HCT116 (cell line): ENCODE data around the gene FLRT1.

Experiments used
- EZH2phosphoT487 ChIP-seq: fragments of 200-600 bp; IDR thresholded peaks from 2 replicates; pipeline ENCODE4 v1.6.1; 2018; ENCODE audit warnings: antibody characterized with exemption, borderline replicate concordance
- POLR2A ChIP-seq: IDR thresholded peaks from 2 replicates; pipeline ENCODE4 v1.7.0; 2011; ENCODE audit warnings: borderline replicate concordance; ENCODE audit not compliant: insufficient read depth, insufficient read length; ENCODE audit errors: extremely low read depth
- POLR2AphosphoS5 ChIP-seq: IDR thresholded peaks from 2 replicates; pipeline ENCODE4 v1.6.1; 2011; ENCODE audit warnings: mild to moderate bottlenecking, low read depth, low read length, moderate library complexity
- RAD21 ChIP-seq: IDR thresholded peaks from 2 replicates; pipeline ENCODE4 v1.6.1; 2012; ENCODE audit warnings: low read depth, mild to moderate bottlenecking
- TCF7L2 ChIP-seq: IDR thresholded peaks from 2 replicates; pipeline ENCODE4 v1.7.0; 2011; ENCODE audit warnings: borderline replicate concordance, inconsistent platforms; ENCODE audit not compliant: insufficient read depth, insufficient read length; ENCODE audit errors: extremely low read depth
- YY1 ChIP-seq: IDR thresholded peaks from 2 replicates; pipeline ENCODE4 v1.6.1; 2011; ENCODE audit warnings: low read length, low read depth, moderate library complexity, mild to moderate bottlenecking; ENCODE audit not compliant: insufficient replicate concordance; ENCODE audit errors: extremely low read depth
- ZNF274 ChIP-seq: fragments of 200-500 bp; sonication (Bioruptor generic); IDR thresholded peaks from 2 replicates; pipeline ENCODE4 v1.6.1; 2014; ENCODE audit warnings: mild to moderate bottlenecking, low read depth, low read length, inconsistent platforms
- TF ChIP-seq, protein P1 (sequence below): IDR thresholded peaks from 2 replicates; pipeline ENCODE4 v1.6.1; 2012; ENCODE audit warnings: low read depth
- TF ChIP-seq, protein P2 (sequence below), 3 experiments: fragments of 200-600 bp in 1 of 3; sonication (generic) in 1 of 3; IDR thresholded peaks in 2 of 3; conservative IDR thresholded peaks in 1 of 3; 2 replicates each; pipeline ENCODE4 v1.5.1; 2012 to 2017; ENCODE audit warnings: low read depth in 2 of 3, low read length in 2 of 3, antibody characterized with exemption in 1 of 3, borderline replicate concordance in 1 of 3, control low read depth in 1 of 3, mild to moderate bottlenecking in 1 of 3, mixed read lengths in 1 of 3, mixed run types in 1 of 3, moderate library complexity in 1 of 3; ENCODE audit not compliant: insufficient read depth in 1 of 3

- TF ChIP-seq TCF7L2 (no peak), ZNF274 (no peak), RAD21 (no peak), POLR2A (no peak), YY1 (no peak), POLR2AphosphoS5 (no peak), EZH2phosphoT487 (no peak)
- TF ChIP-seq, protein P1, sequence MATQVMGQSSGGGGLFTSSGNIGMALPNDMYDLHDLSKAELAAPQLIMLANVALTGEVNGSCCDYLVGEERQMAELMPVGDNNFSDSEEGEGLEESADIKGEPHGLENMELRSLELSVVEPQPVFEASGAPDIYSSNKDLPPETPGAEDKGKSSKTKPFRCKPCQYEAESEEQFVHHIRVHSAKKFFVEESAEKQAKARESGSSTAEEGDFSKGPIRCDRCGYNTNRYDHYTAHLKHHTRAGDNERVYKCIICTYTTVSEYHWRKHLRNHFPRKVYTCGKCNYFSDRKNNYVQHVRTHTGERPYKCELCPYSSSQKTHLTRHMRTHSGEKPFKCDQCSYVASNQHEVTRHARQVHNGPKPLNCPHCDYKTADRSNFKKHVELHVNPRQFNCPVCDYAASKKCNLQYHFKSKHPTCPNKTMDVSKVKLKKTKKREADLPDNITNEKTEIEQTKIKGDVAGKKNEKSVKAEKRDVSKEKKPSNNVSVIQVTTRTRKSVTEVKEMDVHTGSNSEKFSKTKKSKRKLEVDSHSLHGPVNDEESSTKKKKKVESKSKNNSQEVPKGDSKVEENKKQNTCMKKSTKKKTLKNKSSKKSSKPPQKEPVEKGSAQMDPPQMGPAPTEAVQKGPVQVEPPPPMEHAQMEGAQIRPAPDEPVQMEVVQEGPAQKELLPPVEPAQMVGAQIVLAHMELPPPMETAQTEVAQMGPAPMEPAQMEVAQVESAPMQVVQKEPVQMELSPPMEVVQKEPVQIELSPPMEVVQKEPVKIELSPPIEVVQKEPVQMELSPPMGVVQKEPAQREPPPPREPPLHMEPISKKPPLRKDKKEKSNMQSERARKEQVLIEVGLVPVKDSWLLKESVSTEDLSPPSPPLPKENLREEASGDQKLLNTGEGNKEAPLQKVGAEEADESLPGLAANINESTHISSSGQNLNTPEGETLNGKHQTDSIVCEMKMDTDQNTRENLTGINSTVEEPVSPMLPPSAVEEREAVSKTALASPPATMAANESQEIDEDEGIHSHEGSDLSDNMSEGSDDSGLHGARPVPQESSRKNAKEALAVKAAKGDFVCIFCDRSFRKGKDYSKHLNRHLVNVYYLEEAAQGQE = no peak
- TF ChIP-seq, protein P2, sequence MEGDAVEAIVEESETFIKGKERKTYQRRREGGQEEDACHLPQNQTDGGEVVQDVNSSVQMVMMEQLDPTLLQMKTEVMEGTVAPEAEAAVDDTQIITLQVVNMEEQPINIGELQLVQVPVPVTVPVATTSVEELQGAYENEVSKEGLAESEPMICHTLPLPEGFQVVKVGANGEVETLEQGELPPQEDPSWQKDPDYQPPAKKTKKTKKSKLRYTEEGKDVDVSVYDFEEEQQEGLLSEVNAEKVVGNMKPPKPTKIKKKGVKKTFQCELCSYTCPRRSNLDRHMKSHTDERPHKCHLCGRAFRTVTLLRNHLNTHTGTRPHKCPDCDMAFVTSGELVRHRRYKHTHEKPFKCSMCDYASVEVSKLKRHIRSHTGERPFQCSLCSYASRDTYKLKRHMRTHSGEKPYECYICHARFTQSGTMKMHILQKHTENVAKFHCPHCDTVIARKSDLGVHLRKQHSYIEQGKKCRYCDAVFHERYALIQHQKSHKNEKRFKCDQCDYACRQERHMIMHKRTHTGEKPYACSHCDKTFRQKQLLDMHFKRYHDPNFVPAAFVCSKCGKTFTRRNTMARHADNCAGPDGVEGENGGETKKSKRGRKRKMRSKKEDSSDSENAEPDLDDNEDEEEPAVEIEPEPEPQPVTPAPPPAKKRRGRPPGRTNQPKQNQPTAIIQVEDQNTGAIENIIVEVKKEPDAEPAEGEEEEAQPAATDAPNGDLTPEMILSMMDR (IDR thresholded peaks at IDR 0.05 in 2 of 3, conservative IDR thresholded peaks at IDR 0.05 in 1 of 3; ENCODE audit: borderline replicate concordance in 1 of 3, insufficient read depth in 1 of 3, low read depth in 2 of 3, low read length in 2 of 3) = no peak
Observed at GRCh38 chr11:64048042-64048854, 12.5 kb downstream of the FLRT1 start.
